SK-N-SH (cell line): ENCODE measurements around the gene EIPR1. TPM values are rescaled to one million over a fixed set of nuclear protein-coding genes. Genes with fewer than 3 reads are reported as not detected.

Experiments used
- CTCF ChIA-PET: fragments of 300-600, 350-600 bp; formaldehyde crosslinking; extraction: SDS; loops from one replicate; lab custom pipeline; 2021; lab: Yijun Ruan, JAX
- POLR2A ChIA-PET: fragments of 350-600 bp; sonication (Branson Sonifier 250); formaldehyde crosslinking; extraction: SDS; loops from one replicate; lab custom pipeline; 2020; ENCODE audit warnings: antibody characterized with exemption, inconsistent platforms; lab: Yijun Ruan, JAX
- DNase-seq: peaks from one replicate; pipeline ENCODE4 v3.0.0; 2012
- H2AFZ ChIP-seq: fragments of 200-600 bp; sonication (generic); 2 replicates; pipeline ENCODE4 v1.8.1; 2016; ENCODE audit warnings: antibody characterized with exemption, mild to moderate bottlenecking, low read depth
- H3F3A ChIP-seq: fragments of 200-600 bp; sonication (generic); replicated peaks from 2 replicates; pipeline ENCODE3; 2016; ENCODE audit warnings: antibody characterized with exemption, mild to moderate bottlenecking; ENCODE audit not compliant: insufficient read depth
- H3K27ac ChIP-seq, 2 experiments: fragments of 200-500 bp in 1 of 2; fragments of 200-600 bp in 1 of 2; sonication (Bioruptor generic) in 1 of 2; sonication (generic), shearing (Covaris generic) in 1 of 2; 2 replicates each; pipeline versions ENCODE4 v1.5.1 to v1.6.1; 2014 to 2016; ENCODE audit warnings: low read depth in 2 of 2, inconsistent platforms in 1 of 2, low read length in 1 of 2, mild to moderate bottlenecking in 1 of 2, mixed read lengths in 1 of 2
- H3K27me3 ChIP-seq: fragments of 200-600 bp; sonication (generic), shearing (Covaris generic); 2 replicates; pipeline ENCODE4 v1.6.1; 2016; ENCODE audit warnings: mixed run types; ENCODE audit not compliant: insufficient read depth
- H3K36me3 ChIP-seq, 2 experiments: fragments of 200-500 bp in 1 of 2; fragments of 200-600 bp in 1 of 2; sonication (Bioruptor generic) in 1 of 2; sonication (generic) in 1 of 2; replicated peaks in 1 of 2; 2 replicates each; pipeline versions ENCODE3 to v1.5.1; 2014 to 2016; ENCODE audit warnings: low read length in 1 of 2, mild to moderate bottlenecking in 1 of 2; ENCODE audit not compliant: insufficient read depth in 2 of 2, control insufficient read depth in 1 of 2
- H3K4me1 ChIP-seq, 2 experiments: fragments of 200-500 bp in 1 of 2; fragments of 200-600 bp in 1 of 2; sonication (Bioruptor generic) in 1 of 2; sonication (generic), shearing (Covaris generic) in 1 of 2; 2 replicates each; pipeline versions ENCODE4 v1.5.1 to v1.6.1; 2014 to 2016; ENCODE audit warnings: low read depth in 1 of 2, low read length in 1 of 2, mixed run types in 1 of 2; ENCODE audit not compliant: insufficient read depth in 2 of 2, control insufficient read depth in 1 of 2
- H3K4me2 ChIP-seq: fragments of 200-600 bp; sonication (generic), shearing (Covaris generic); 2 replicates; pipeline ENCODE4 v1.6.1; 2017; ENCODE audit warnings: mixed run types
- H3K4me3 ChIP-seq, 2 experiments: fragments of 200-500 bp in 1 of 2; fragments of 200-600 bp in 1 of 2; sonication (Bioruptor generic) in 1 of 2; sonication (generic), shearing (Covaris generic) in 1 of 2; 2 replicates each; pipeline versions ENCODE4 v1.5.1 to v1.8.1; 2014 to 2016; ENCODE audit warnings: low read depth in 2 of 2, inconsistent platforms in 1 of 2, low read length in 1 of 2, mild to moderate bottlenecking in 1 of 2, mixed read lengths in 1 of 2, moderate library complexity in 1 of 2
- H3K79me2 ChIP-seq: fragments of 200-600 bp; sonication (generic); 2 replicates; pipeline ENCODE4 v1.8.1; 2017; ENCODE audit warnings: mild to moderate bottlenecking; ENCODE audit not compliant: insufficient read depth
- H3K9ac ChIP-seq: fragments of 200-600 bp; sonication (generic); 2 replicates; pipeline ENCODE4 v1.6.1; 2017; ENCODE audit warnings: mixed run types
- H3K9me2 ChIP-seq: fragments of 200-600 bp; sonication (generic); 2 replicates; pipeline ENCODE4 v1.6.1; 2017; ENCODE audit warnings: mixed run types
- H3K9me3 ChIP-seq: fragments of 200-600 bp; sonication (generic); 2 replicates; pipeline ENCODE4 v1.6.1; 2017; ENCODE audit warnings: mixed run types, mild to moderate bottlenecking, moderate library complexity
- H4K20me1 ChIP-seq: fragments of 200-600 bp; sonication (generic); 2 replicates; pipeline ENCODE4 v1.6.1; 2017; ENCODE audit warnings: mild to moderate bottlenecking, mixed run types; ENCODE audit not compliant: insufficient read depth
- ELF1 ChIP-seq: IDR thresholded peaks from 2 replicates; pipeline ENCODE4 v1.4.0; 2012
- EP300 ChIP-seq, 2 experiments: IDR thresholded peaks; 2 replicates each; pipeline versions ENCODE4 v1.4.0 to v1.6.1; 2012; ENCODE audit warnings: borderline replicate concordance in 1 of 2, low read depth in 1 of 2, low read length in 1 of 2
- FOXJ3 ChIP-seq: sonication (generic); formaldehyde crosslinking; IDR thresholded peaks from 2 replicates; pipeline ENCODE4 v1.5.1; 2020; ENCODE audit warnings: mild to moderate bottlenecking, missing genetic modification reagents
- FOXM1 ChIP-seq: IDR thresholded peaks from 2 replicates; pipeline ENCODE4 v1.4.0; 2012; ENCODE audit warnings: low read depth, mild to moderate bottlenecking
- JUND ChIP-seq: IDR thresholded peaks from 2 replicates; pipeline ENCODE4 v1.4.0; 2012
- MXI1 ChIP-seq: IDR thresholded peaks from 2 replicates; pipeline ENCODE4 v1.6.1; 2012; ENCODE audit warnings: mild to moderate bottlenecking, low read depth, low read length, improper control_type of control experiment
- NRF1 ChIP-seq: IDR thresholded peaks from 2 replicates; pipeline ENCODE4 v1.6.1; 2012; ENCODE audit warnings: low read depth, mild to moderate bottlenecking, low read length
- POLR2AphosphoS5 ChIP-seq: IDR thresholded peaks from 2 replicates; pipeline ENCODE4 v1.6.1; 2012; ENCODE audit warnings: low read depth, low read length
- SIN3A ChIP-seq: IDR thresholded peaks from 2 replicates; pipeline ENCODE4 v1.6.1; 2012; ENCODE audit warnings: low read depth, mild to moderate bottlenecking, low read length, moderate library complexity, borderline replicate concordance
- SMC3 ChIP-seq: IDR thresholded peaks from 2 replicates; pipeline ENCODE4 v1.6.1; 2012; ENCODE audit warnings: low read depth, low read length, improper control_type of control experiment
- TCF12 ChIP-seq: IDR thresholded peaks from 2 replicates; pipeline ENCODE4 v1.4.0; 2012
- WGBS: methylation state at CpG from one replicate; pipeline ENCODE4 v1.1.6; 2017; ENCODE audit warnings: low lambda C conversion rate; 5-methylcytosine and 5-hydroxymethylcytosine counted together
- polyA plus RNA-seq, 3 experiments: library from polyadenylated mRNA; depleted of rRNA; stranded (reverse); fragments of >200 nt; gene quantifications; 2 replicates each; pipeline ENCODE4 v1.2.3, GENCODE V29; 2012
- TF ChIP-seq, protein P1 (sequence below): fragments of 200-600 bp; sonication (generic); IDR thresholded peaks from 2 replicates; pipeline ENCODE4 v1.6.1; 2017; ENCODE audit warnings: antibody characterized with exemption, mild to moderate bottlenecking, moderate library complexity
- TF ChIP-seq, protein P2 (sequence below): IDR thresholded peaks from 2 replicates; pipeline ENCODE4 v1.4.0; 2012; ENCODE audit warnings: low read depth, borderline replicate concordance
- TF ChIP-seq, protein P3 (sequence below): IDR thresholded peaks from 2 replicates; pipeline ENCODE4 v1.6.1; 2012; ENCODE audit warnings: mild to moderate bottlenecking, low read depth, low read length, moderate library complexity
- TF ChIP-seq, protein P4 (sequence below): fragments of 150-350 bp; IDR thresholded peaks from 2 replicates; pipeline ENCODE4 v1.6.1; 2016; ENCODE audit warnings: mild to moderate bottlenecking, low read depth, low read length

EIPR1 gene
- polyA plus RNA-seq, 1 of the 3 experiments (the other 2 are of a cell fraction), result 85.9 TPM

DNA sequence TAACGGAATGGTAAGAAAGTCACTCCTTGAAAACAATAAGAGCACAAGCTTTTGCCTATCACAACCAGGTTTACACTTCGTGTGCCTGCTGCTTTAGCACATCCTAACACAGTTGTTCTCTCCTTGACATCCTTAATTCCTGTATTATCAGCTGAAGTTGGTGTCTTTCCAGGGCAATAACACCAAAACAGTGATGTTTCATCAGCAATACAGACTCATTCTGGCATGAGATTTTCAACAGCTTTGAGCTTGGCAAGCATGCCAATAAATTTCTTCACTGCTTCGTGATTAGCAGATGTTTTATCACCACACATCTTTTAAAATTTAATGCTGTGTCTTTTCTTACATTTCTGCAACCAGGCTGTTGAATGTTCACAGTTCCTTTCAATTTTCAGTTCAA is 148.4 kb downstream of the EIPR1 start:
- peaks cover 10 to 18% of the 10 kb centered on the region in 2 experiments for H3K36me3 ChIP-seq
- no peaks in the 10 kb centered on the region for H3K27me3 ChIP-seq
- no peak overlapping the region for H3K4me2 ChIP-seq
- no peaks in the 10 kb centered on the region for H3K9me3 ChIP-seq
- H3K27ac ChIP-seq, result no peak overlapping the region
- H3K4me3 ChIP-seq, result no peak overlapping the region; a peak in 1 of 4 replicates
- no peak for DNase-seq
- no peak overlapping the region for H3K9ac ChIP-seq
- no peak for TF ChIP-seq TCF12
- TF ChIP-seq SIN3A, result no peak
- TF ChIP-seq MXI1, result no peak
- TF ChIP-seq, protein P1, sequence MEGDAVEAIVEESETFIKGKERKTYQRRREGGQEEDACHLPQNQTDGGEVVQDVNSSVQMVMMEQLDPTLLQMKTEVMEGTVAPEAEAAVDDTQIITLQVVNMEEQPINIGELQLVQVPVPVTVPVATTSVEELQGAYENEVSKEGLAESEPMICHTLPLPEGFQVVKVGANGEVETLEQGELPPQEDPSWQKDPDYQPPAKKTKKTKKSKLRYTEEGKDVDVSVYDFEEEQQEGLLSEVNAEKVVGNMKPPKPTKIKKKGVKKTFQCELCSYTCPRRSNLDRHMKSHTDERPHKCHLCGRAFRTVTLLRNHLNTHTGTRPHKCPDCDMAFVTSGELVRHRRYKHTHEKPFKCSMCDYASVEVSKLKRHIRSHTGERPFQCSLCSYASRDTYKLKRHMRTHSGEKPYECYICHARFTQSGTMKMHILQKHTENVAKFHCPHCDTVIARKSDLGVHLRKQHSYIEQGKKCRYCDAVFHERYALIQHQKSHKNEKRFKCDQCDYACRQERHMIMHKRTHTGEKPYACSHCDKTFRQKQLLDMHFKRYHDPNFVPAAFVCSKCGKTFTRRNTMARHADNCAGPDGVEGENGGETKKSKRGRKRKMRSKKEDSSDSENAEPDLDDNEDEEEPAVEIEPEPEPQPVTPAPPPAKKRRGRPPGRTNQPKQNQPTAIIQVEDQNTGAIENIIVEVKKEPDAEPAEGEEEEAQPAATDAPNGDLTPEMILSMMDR, result no peak
- TF ChIP-seq EP300 (IDR thresholded peaks at IDR 0.05; ENCODE audit: borderline replicate concordance in 1 of 2, low read depth in 1 of 2, low read length in 1 of 2), result no peak
- ChIA-PET CTCF (no interaction called here), POLR2A (no interaction called here)
- no peaks in the 10 kb centered on the region for H4K20me1 ChIP-seq
- no peaks in the 10 kb centered on the region for H3F3A ChIP-seq
- no peaks in the 10 kb centered on the region for H3K4me1 ChIP-seq
- no peak overlapping the region for H2AFZ ChIP-seq
- no peaks in the 10 kb centered on the region for H3K79me2 ChIP-seq
- WGBS, result 87% methylated on average over 3 of the region's 3 CpGs
- no peaks in the 10 kb centered on the region for H3K9me2 ChIP-seq

DNA sequence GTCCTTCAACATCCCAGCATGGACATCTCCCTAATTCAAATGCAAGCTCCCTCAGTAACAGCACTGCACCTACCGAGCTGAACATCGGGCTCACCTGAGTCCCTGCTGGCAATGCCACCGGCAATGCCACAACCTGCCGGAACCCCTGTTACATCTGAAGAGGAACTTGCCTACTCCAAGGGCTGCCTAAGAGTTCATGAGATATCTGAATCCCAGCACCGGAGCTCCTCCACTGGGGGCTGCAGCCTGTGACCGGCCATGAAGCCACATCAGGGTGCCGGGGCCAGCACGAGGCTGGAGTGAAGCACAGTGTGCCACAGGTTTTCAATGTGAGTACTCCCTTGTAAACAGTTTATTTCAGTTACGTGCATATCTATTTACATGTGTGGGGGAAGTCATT is 152.9 kb downstream of the EIPR1 start:
- 82% methylated on average over 9 of the region's 9 CpGs for WGBS
- Histone ChIP-seq H3K36me3 (peaks cover 0 to 4% of the 10 kb centered on the region in 2 experiments), H3K27me3 (no peaks in the 10 kb centered on the region), H3K9ac (no peak overlapping the region), H3K9me3 (no peaks in the 10 kb centered on the region), H3K4me3 (no peak overlapping the region), H3K79me2 (peaks cover 5% of the 10 kb centered on the region; the same call in 1 of the 2 replicates), H3K9me2 (no peaks in the 10 kb centered on the region), H3K27ac (no peak overlapping the region), H2AFZ (no peak overlapping the region), H4K20me1 (no peaks in the 10 kb centered on the region), H3K4me2 (no peak overlapping the region), H3K4me1 (no peaks in the 10 kb centered on the region), H3F3A (peaks cover 17% of the 10 kb centered on the region)
- CTCF ChIA-PET, result no interaction called here
- TF ChIP-seq SMC3 (no peak), FOXM1 (no peak), SIN3A (no peak), ELF1 (no peak), POLR2AphosphoS5 (no peak), FOXJ3 (CRISPR knock-in tag) (no peak), JUND (no peak), NRF1 (no peak), MXI1 (no peak)
- TF ChIP-seq, protein P2, sequence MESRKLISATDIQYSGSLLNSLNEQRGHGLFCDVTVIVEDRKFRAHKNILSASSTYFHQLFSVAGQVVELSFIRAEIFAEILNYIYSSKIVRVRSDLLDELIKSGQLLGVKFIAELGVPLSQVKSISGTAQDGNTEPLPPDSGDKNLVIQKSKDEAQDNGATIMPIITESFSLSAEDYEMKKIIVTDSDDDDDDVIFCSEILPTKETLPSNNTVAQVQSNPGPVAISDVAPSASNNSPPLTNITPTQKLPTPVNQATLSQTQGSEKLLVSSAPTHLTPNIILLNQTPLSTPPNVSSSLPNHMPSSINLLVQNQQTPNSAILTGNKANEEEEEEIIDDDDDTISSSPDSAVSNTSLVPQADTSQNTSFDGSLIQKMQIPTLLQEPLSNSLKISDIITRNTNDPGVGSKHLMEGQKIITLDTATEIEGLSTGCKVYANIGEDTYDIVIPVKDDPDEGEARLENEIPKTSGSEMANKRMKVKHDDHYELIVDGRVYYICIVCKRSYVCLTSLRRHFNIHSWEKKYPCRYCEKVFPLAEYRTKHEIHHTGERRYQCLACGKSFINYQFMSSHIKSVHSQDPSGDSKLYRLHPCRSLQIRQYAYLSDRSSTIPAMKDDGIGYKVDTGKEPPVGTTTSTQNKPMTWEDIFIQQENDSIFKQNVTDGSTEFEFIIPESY, result no peak
- TF ChIP-seq, protein P3, sequence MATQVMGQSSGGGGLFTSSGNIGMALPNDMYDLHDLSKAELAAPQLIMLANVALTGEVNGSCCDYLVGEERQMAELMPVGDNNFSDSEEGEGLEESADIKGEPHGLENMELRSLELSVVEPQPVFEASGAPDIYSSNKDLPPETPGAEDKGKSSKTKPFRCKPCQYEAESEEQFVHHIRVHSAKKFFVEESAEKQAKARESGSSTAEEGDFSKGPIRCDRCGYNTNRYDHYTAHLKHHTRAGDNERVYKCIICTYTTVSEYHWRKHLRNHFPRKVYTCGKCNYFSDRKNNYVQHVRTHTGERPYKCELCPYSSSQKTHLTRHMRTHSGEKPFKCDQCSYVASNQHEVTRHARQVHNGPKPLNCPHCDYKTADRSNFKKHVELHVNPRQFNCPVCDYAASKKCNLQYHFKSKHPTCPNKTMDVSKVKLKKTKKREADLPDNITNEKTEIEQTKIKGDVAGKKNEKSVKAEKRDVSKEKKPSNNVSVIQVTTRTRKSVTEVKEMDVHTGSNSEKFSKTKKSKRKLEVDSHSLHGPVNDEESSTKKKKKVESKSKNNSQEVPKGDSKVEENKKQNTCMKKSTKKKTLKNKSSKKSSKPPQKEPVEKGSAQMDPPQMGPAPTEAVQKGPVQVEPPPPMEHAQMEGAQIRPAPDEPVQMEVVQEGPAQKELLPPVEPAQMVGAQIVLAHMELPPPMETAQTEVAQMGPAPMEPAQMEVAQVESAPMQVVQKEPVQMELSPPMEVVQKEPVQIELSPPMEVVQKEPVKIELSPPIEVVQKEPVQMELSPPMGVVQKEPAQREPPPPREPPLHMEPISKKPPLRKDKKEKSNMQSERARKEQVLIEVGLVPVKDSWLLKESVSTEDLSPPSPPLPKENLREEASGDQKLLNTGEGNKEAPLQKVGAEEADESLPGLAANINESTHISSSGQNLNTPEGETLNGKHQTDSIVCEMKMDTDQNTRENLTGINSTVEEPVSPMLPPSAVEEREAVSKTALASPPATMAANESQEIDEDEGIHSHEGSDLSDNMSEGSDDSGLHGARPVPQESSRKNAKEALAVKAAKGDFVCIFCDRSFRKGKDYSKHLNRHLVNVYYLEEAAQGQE, result no peak
- TF ChIP-seq, protein P4, sequence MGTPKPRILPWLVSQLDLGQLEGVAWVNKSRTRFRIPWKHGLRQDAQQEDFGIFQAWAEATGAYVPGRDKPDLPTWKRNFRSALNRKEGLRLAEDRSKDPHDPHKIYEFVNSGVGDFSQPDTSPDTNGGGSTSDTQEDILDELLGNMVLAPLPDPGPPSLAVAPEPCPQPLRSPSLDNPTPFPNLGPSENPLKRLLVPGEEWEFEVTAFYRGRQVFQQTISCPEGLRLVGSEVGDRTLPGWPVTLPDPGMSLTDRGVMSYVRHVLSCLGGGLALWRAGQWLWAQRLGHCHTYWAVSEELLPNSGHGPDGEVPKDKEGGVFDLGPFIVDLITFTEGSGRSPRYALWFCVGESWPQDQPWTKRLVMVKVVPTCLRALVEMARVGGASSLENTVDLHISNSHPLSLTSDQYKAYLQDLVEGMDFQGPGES, result no peak
- no peak for DNase-seq
- POLR2A ChIA-PET, result no interaction called here
